ENCODE measurements around the gene TAF6. TPM values are rescaled to one million over a fixed set of nuclear protein-coding genes. Genes with fewer than 3 reads are reported as not detected.
"Not testable (repeated sequence)": the region's sequence is repeated elsewhere in the genome, so short reads cannot be mapped to it uniquely, and the experiment has no call there.

TAF6 gene
- total and polyA plus RNA-seq, 2 experiments from 2014 or later: 56.3 to 141 TPM

- peaks cover 21% of the 10 kb centered on the region for H3K27me3 ChIP-seq (ENCODE audit: insufficient read depth)
- H3K27ac ChIP-seq (ENCODE audit: low read depth); ATAC-seq; DNase-seq (ENCODE audit: low spot score); H3K9me3 Mint-ChIP-seq; H3K4me1 ChIP-seq (ENCODE audit: insufficient read depth); H3K27ac Mint-ChIP-seq; H3K79me2 ChIP-seq (replicated peaks; ENCODE audit: insufficient read depth); H3K4me3 Mint-ChIP-seq; H3K36me3 Mint-ChIP-seq (ENCODE audit: low read depth); H3K36me3 ChIP-seq (ENCODE audit: insufficient read depth); H3K9me2 ChIP-seq (ENCODE audit: insufficient read depth); H4K20me1 ChIP-seq (replicated peaks; ENCODE audit: insufficient read depth): not testable (repeated sequence)
- Mint-ChIP-seq H3K27me3 (ENCODE audit: insufficient read depth, low read depth, poor library complexity) (peaks cover 23% of the 10 kb centered on the region), H3K4me1 (peaks cover 11% of the 10 kb centered on the region)
- H2AFZ ChIP-seq: 0 out of 2 replicates have a peak overlapping the region, but pooled peaks have one; percentile 63
- H3F3A ChIP-seq (replicated peaks; ENCODE audit: low read depth): peaks cover 17% of the 10 kb centered on the region
- H3K4me2 ChIP-seq: peak overlapping the region; percentile 41; the same call in 1 of the 2 replicates
- 0 out of 2 replicates have a peak overlapping the region, but pooled peaks have one; percentile 30 for H3K4me3 ChIP-seq
Measured at GRCh38 chr7:100130220-100130607, 11.1 kb upstream of the TAF6 start.

DNA sequence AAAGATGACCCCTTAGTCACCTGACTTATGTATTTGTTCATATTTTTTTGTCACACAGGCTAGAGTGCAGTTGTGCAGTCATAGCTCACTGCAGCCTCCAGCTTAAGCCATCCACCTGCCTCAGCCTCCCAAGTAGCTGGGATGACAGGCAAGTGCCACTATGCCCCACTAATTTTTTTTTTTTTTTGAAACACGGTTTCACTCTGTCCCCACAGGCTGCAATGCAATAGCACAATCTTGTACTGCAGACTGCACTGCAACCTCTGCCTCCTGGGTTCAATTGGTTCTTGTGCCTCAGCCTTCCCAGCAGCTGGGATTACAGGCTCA lies 9.4 kb upstream of the TAF6 start:
- H3K9me3 Mint-ChIP-seq: no peaks in the 10 kb centered on the region
- Histone ChIP-seq H3K4me1 (ENCODE audit: insufficient read depth) (peaks cover 4% of the 10 kb centered on the region; the same call in 1 of the 2 replicates), H3F3A (replicated peaks; ENCODE audit: low read depth) (peaks cover 21% of the 10 kb centered on the region), H3K4me3 (no peak overlapping the region), H3K4me2 (peak overlapping the region; percentile 96; the same call in 1 of the 2 replicates), H3K9me2 (ENCODE audit: insufficient read depth) (no peaks in the 10 kb centered on the region), H3K79me2 (replicated peaks; ENCODE audit: insufficient read depth) (peaks cover 5% of the 10 kb centered on the region), H3K27me3 (ENCODE audit: insufficient read depth) (peaks cover 21% of the 10 kb centered on the region), H3K36me3 (ENCODE audit: insufficient read depth) (no peaks in the 10 kb centered on the region), H3K27ac (ENCODE audit: low read depth) (no peak overlapping the region), H2AFZ (no peak overlapping the region), H4K20me1 (replicated peaks; ENCODE audit: insufficient read depth) (no peaks in the 10 kb centered on the region)
- H3K4me3 Mint-ChIP-seq: peak overlapping the region; percentile 77; the same call in 2 of the 3 replicates
- DNase-seq (ENCODE audit: low spot score) (no peak), ATAC-seq (no peak)
- no peak overlapping the region for H3K27ac Mint-ChIP-seq
- H3K4me1 Mint-ChIP-seq: peaks cover 11% of the 10 kb centered on the region
- peaks cover 6% of the 10 kb centered on the region; the same call in 1 of the 3 replicates for H3K36me3 Mint-ChIP-seq (ENCODE audit: low read depth)
- peaks cover 21% of the 10 kb centered on the region for H3K27me3 Mint-ChIP-seq (ENCODE audit: insufficient read depth, low read depth, poor library complexity)
- no peak for TF ChIP-seq EZH2phosphoT487 (IDR thresholded peaks at IDR 0.05; ENCODE audit: unreplicated experiment)
- no peak for TF ChIP-seq STAT1 (IDR thresholded peaks at IDR 0.05; ENCODE audit: unreplicated experiment)
- TF ChIP-seq CREB1 (CRISPR knock-in tag; IDR thresholded peaks at IDR 0.05; ENCODE audit: low read depth): no peak
- TF ChIP-seq ZNF114 (CRISPR knock-in tag; IDR thresholded peaks at IDR 0.05): no peak
- TF ChIP-seq REST (IDR thresholded peaks at IDR 0.05; ENCODE audit: unreplicated experiment): no peak
- TF ChIP-seq CTCF (conservative IDR thresholded peaks at IDR 0.05; ENCODE audit: low read depth in 2 of 2): no peak
- TF ChIP-seq JUNB (IDR thresholded peaks at IDR 0.05; ENCODE audit: unreplicated experiment): no peak
- TF ChIP-seq, protein P1, sequence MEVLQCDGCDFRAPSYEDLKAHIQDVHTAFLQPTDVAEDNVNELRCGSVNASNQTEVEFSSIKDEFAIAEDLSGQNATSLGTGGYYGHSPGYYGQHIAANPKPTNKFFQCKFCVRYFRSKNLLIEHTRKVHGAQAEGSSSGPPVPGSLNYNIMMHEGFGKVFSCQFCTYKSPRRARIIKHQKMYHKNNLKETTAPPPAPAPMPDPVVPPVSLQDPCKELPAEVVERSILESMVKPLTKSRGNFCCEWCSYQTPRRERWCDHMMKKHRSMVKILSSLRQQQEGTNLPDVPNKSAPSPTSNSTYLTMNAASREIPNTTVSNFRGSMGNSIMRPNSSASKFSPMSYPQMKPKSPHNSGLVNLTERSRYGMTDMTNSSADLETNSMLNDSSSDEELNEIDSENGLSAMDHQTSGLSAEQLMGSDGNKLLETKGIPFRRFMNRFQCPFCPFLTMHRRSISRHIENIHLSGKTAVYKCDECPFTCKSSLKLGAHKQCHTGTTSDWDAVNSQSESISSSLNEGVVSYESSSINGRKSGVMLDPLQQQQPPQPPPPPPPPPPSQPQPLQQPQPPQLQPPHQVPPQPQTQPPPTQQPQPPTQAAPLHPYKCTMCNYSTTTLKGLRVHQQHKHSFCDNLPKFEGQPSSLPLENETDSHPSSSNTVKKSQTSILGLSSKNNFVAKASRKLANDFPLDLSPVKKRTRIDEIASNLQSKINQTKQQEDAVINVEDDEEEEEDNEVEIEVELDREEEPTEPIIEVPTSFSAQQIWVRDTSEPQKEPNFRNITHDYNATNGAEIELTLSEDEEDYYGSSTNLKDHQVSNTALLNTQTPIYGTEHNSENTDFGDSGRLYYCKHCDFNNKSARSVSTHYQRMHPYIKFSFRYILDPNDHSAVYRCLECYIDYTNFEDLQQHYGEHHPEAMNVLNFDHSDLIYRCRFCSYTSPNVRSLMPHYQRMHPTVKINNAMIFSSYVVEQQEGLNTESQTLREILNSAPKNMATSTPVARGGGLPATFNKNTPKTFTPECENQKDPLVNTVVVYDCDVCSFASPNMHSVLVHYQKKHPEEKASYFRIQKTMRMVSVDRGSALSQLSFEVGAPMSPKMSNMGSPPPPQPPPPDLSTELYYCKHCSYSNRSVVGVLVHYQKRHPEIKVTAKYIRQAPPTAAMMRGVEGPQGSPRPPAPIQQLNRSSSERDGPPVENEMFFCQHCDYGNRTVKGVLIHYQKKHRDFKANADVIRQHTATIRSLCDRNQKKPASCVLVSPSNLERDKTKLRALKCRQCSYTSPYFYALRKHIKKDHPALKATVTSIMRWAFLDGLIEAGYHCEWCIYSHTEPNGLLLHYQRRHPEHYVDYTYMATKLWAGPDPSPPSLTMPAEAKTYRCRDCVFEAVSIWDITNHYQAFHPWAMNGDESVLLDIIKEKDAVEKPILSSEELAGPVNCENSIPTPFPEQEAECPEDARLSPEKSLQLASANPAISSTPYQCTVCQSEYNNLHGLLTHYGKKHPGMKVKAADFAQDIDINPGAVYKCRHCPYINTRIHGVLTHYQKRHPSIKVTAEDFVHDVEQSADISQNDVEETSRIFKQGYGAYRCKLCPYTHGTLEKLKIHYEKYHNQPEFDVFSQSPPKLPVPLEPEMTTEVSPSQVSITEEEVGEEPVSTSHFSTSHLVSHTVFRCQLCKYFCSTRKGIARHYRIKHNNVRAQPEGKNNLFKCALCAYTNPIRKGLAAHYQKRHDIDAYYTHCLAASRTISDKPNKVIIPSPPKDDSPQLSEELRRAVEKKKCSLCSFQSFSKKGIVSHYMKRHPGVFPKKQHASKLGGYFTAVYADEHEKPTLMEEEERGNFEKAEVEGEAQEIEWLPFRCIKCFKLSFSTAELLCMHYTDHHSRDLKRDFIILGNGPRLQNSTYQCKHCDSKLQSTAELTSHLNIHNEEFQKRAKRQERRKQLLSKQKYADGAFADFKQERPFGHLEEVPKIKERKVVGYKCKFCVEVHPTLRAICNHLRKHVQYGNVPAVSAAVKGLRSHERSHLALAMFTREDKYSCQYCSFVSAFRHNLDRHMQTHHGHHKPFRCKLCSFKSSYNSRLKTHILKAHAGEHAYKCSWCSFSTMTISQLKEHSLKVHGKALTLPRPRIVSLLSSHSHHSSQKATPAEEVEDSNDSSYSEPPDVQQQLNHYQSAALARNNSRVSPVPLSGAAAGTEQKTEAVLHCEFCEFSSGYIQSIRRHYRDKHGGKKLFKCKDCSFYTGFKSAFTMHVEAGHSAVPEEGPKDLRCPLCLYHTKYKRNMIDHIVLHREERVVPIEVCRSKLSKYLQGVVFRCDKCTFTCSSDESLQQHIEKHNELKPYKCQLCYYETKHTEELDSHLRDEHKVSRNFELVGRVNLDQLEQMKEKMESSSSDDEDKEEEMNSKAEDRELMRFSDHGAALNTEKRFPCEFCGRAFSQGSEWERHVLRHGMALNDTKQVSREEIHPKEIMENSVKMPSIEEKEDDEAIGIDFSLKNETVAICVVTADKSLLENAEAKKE (CRISPR knock-in tag; IDR thresholded peaks at IDR 0.05): no peak
- TF ChIP-seq EZH2 (IDR thresholded peaks at IDR 0.05; ENCODE audit: low read depth, unreplicated experiment): no peak
- TF ChIP-seq POLR2AphosphoS5 (IDR thresholded peaks at IDR 0.05; ENCODE audit: low read depth): no peak
- no peak for TF ChIP-seq ZNF331 (CRISPR knock-in tag; IDR thresholded peaks at IDR 0.05; ENCODE audit: low read depth)
